GM23338 (cell line): ENCODE data around the gene UBASH3A. TPM values are rescaled to one million over a fixed set of nuclear protein-coding genes. Genes with fewer than 3 reads are reported as not detected.

Experiments used
- ATAC-seq: fragments of 200-7000 bp; cut with Tn5 transposase; 3 replicates; pipeline ENCODE4 v1.9.1; 2020
- DNase-seq: peaks from one replicate; pipeline ENCODE4 v3.0.0-alpha.2; 2015; ENCODE audit warnings: low spot score
- H2AFZ ChIP-seq: fragments of 200-600 bp; sonication (generic); 2 replicates; pipeline ENCODE4 v1.8.0; 2016; ENCODE audit warnings: antibody characterized with exemption, mild to moderate bottlenecking, moderate library complexity
- H3F3A ChIP-seq: fragments of 200-600 bp; sonication (generic); replicated peaks from 2 replicates; pipeline ENCODE4 v1.8.0; 2017; ENCODE audit warnings: antibody characterized with exemption, mixed run types, low read depth
- H3K27ac ChIP-seq: fragments of 200-600 bp; sonication (generic); 2 replicates; pipeline ENCODE4 v1.6.1; 2016; ENCODE audit warnings: low read depth
- H3K27me3 ChIP-seq: fragments of 200-600 bp; sonication (generic); 2 replicates; pipeline ENCODE4 v1.8.0; 2016; ENCODE audit warnings: mild to moderate bottlenecking, mixed run types, moderate library complexity; ENCODE audit not compliant: insufficient read depth
- H3K36me3 ChIP-seq: fragments of 200-600 bp; sonication (generic); 2 replicates; pipeline ENCODE4 v1.8.0; 2016; ENCODE audit warnings: mild to moderate bottlenecking; ENCODE audit not compliant: insufficient read depth
- H3K4me1 ChIP-seq: fragments of 200-600 bp; sonication (generic); 2 replicates; pipeline ENCODE4 v1.8.0; 2016; ENCODE audit warnings: mild to moderate bottlenecking, moderate library complexity; ENCODE audit not compliant: insufficient read depth
- H3K4me2 ChIP-seq: fragments of 200-600 bp; sonication (generic); 2 replicates; pipeline ENCODE4 v1.7.1; 2017; ENCODE audit warnings: mixed run types
- H3K4me3 ChIP-seq: fragments of 200-600 bp; sonication (generic); 2 replicates; pipeline ENCODE4 v1.6.1; 2016; ENCODE audit warnings: mixed run types
- H3K79me2 ChIP-seq: fragments of 200-600 bp; sonication (generic); replicated peaks from 2 replicates; pipeline ENCODE4 v1.8.0; 2017; ENCODE audit warnings: mild to moderate bottlenecking; ENCODE audit not compliant: insufficient read depth
- H3K9me2 ChIP-seq: fragments of 200-600 bp; sonication (generic); 2 replicates; pipeline ENCODE4 v1.8.0; 2017; ENCODE audit not compliant: insufficient read depth
- H4K20me1 ChIP-seq: fragments of 200-600 bp; sonication (generic); replicated peaks from 2 replicates; pipeline ENCODE4 v1.8.0; 2017; ENCODE audit warnings: mild to moderate bottlenecking; ENCODE audit not compliant: insufficient read depth
- H3K27ac Mint-ChIP-seq: 2 replicates; pipeline ENCODE4 v1.8.0; 2020; ENCODE audit warnings: inconsistent platforms, mild to moderate bottlenecking, moderate library complexity, mixed read lengths
- H3K27me3 Mint-ChIP-seq: 3 replicates; pipeline ENCODE4 v1.8.0; 2022; ENCODE audit warnings: low read depth, mild to moderate bottlenecking, moderate library complexity, mixed read lengths, inconsistent platforms; ENCODE audit not compliant: insufficient read depth, poor library complexity
- H3K36me3 Mint-ChIP-seq: 3 replicates; pipeline ENCODE4 v1.8.0; 2021; ENCODE audit warnings: low read depth, mild to moderate bottlenecking, inconsistent platforms, moderate library complexity, mixed read lengths
- H3K4me1 Mint-ChIP-seq: 3 replicates; pipeline ENCODE4 v1.8.0; 2020; ENCODE audit warnings: mild to moderate bottlenecking, inconsistent platforms, mixed read lengths
- H3K4me3 Mint-ChIP-seq: 3 replicates; pipeline ENCODE4 v1.8.0; 2021; ENCODE audit warnings: moderate library complexity, mild to moderate bottlenecking, inconsistent platforms, mixed read lengths
- H3K9me3 Mint-ChIP-seq: 3 replicates; pipeline ENCODE4 v1.8.0; 2020; ENCODE audit warnings: moderate library complexity, mild to moderate bottlenecking, inconsistent platforms, mixed read lengths
- EZH2 ChIP-seq: fragments of 200-600 bp; sonication (generic); IDR thresholded peaks from one replicate; pipeline ENCODE4 v1.8.0; 2017; ENCODE audit warnings: antibody characterized with exemption, mild to moderate bottlenecking, low read depth; ENCODE audit not compliant: unreplicated experiment
- NANOG ChIP-seq: IDR thresholded peaks from 2 replicates; pipeline ENCODE4 v1.6.1; 2016; ENCODE audit warnings: antibody characterized with exemption, borderline replicate concordance
- POLR2AphosphoS5 ChIP-seq: IDR thresholded peaks from 2 replicates; pipeline ENCODE4 v1.6.1; 2016; ENCODE audit warnings: antibody characterized with exemption, low read depth
- ZNF114 ChIP-seq: fragments of 250-450 bp; sonication (Bioruptor Pico); IDR thresholded peaks from 2 replicates; pipeline ENCODE4 v1.5.0; 2020; ENCODE audit warnings: mild to moderate bottlenecking, moderate library complexity
- ZNF331 ChIP-seq: fragments of 250-450 bp; sonication (Bioruptor Pico); IDR thresholded peaks from 2 replicates; pipeline ENCODE4 v1.5.0; 2020; ENCODE audit warnings: low read depth, mild to moderate bottlenecking, moderate library complexity
- polyA plus RNA-seq: library from polyadenylated mRNA; unstranded; fragments of >200 nt; fragmentation: Nextera tagmentation; extraction: Ambion mirVana; gene quantifications from 2 replicates; pipeline ENCODE4 v1.2.1, GENCODE V29; 2016
- total RNA-seq: library from RNA; depleted of rRNA; stranded (reverse); fragments of >200 nt; shearing (Covaris generic); gene quantifications from 2 replicates; pipeline ENCODE4 v1.2.3, GENCODE V29; 2014
- TF ChIP-seq, protein P1 (sequence below): fragments of 250-450 bp; sonication (Bioruptor Pico); IDR thresholded peaks from 2 replicates; pipeline ENCODE4 v1.5.0; 2020; ENCODE audit warnings: mild to moderate bottlenecking, moderate library complexity
- TF ChIP-seq, protein P2 (sequence below): IDR thresholded peaks from one replicate; pipeline ENCODE4 v1.6.1; 2018; ENCODE audit warnings: antibody characterized with exemption; ENCODE audit not compliant: unreplicated experiment
- TF ChIP-seq, protein P3 (sequence below), 2 experiments: fragments of 200-600 bp in 1 of 2; sonication (generic) in 1 of 2; conservative IDR thresholded peaks; 2 replicates each; pipeline versions ENCODE4 v1.5.1 to v1.6.1; 2016 to 2017; ENCODE audit warnings: antibody characterized with exemption in 2 of 2, low read depth in 2 of 2, mild to moderate bottlenecking in 2 of 2, moderate library complexity in 1 of 2

Gene UBASH3A
- total and polyA plus RNA-seq, 2 experiments from 2014 or later = not detected

DNA sequence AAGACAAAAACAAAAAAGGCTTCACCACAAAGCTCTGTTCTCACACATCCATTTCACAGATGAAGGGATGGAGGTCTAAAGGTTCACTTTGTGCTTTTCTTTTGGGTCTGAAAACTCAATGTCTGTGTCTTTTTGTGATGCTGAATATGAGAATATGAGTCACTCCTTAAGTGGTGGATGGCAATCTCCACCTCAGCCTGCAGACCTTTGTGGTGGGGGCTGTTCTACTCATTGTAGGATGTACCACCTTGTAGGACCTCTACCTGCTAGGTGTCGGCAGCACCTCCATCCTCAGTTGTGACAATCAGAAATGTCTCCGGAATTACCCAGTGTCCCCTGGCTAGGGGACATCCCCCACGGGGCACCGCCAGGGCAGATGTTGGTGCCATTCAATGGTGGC, 42.8 kb downstream of the UBASH3A start (continued):
- TF ChIP-seq, protein P1, sequence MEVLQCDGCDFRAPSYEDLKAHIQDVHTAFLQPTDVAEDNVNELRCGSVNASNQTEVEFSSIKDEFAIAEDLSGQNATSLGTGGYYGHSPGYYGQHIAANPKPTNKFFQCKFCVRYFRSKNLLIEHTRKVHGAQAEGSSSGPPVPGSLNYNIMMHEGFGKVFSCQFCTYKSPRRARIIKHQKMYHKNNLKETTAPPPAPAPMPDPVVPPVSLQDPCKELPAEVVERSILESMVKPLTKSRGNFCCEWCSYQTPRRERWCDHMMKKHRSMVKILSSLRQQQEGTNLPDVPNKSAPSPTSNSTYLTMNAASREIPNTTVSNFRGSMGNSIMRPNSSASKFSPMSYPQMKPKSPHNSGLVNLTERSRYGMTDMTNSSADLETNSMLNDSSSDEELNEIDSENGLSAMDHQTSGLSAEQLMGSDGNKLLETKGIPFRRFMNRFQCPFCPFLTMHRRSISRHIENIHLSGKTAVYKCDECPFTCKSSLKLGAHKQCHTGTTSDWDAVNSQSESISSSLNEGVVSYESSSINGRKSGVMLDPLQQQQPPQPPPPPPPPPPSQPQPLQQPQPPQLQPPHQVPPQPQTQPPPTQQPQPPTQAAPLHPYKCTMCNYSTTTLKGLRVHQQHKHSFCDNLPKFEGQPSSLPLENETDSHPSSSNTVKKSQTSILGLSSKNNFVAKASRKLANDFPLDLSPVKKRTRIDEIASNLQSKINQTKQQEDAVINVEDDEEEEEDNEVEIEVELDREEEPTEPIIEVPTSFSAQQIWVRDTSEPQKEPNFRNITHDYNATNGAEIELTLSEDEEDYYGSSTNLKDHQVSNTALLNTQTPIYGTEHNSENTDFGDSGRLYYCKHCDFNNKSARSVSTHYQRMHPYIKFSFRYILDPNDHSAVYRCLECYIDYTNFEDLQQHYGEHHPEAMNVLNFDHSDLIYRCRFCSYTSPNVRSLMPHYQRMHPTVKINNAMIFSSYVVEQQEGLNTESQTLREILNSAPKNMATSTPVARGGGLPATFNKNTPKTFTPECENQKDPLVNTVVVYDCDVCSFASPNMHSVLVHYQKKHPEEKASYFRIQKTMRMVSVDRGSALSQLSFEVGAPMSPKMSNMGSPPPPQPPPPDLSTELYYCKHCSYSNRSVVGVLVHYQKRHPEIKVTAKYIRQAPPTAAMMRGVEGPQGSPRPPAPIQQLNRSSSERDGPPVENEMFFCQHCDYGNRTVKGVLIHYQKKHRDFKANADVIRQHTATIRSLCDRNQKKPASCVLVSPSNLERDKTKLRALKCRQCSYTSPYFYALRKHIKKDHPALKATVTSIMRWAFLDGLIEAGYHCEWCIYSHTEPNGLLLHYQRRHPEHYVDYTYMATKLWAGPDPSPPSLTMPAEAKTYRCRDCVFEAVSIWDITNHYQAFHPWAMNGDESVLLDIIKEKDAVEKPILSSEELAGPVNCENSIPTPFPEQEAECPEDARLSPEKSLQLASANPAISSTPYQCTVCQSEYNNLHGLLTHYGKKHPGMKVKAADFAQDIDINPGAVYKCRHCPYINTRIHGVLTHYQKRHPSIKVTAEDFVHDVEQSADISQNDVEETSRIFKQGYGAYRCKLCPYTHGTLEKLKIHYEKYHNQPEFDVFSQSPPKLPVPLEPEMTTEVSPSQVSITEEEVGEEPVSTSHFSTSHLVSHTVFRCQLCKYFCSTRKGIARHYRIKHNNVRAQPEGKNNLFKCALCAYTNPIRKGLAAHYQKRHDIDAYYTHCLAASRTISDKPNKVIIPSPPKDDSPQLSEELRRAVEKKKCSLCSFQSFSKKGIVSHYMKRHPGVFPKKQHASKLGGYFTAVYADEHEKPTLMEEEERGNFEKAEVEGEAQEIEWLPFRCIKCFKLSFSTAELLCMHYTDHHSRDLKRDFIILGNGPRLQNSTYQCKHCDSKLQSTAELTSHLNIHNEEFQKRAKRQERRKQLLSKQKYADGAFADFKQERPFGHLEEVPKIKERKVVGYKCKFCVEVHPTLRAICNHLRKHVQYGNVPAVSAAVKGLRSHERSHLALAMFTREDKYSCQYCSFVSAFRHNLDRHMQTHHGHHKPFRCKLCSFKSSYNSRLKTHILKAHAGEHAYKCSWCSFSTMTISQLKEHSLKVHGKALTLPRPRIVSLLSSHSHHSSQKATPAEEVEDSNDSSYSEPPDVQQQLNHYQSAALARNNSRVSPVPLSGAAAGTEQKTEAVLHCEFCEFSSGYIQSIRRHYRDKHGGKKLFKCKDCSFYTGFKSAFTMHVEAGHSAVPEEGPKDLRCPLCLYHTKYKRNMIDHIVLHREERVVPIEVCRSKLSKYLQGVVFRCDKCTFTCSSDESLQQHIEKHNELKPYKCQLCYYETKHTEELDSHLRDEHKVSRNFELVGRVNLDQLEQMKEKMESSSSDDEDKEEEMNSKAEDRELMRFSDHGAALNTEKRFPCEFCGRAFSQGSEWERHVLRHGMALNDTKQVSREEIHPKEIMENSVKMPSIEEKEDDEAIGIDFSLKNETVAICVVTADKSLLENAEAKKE (CRISPR knock-in tag) = no peak
- TF ChIP-seq, protein P2, sequence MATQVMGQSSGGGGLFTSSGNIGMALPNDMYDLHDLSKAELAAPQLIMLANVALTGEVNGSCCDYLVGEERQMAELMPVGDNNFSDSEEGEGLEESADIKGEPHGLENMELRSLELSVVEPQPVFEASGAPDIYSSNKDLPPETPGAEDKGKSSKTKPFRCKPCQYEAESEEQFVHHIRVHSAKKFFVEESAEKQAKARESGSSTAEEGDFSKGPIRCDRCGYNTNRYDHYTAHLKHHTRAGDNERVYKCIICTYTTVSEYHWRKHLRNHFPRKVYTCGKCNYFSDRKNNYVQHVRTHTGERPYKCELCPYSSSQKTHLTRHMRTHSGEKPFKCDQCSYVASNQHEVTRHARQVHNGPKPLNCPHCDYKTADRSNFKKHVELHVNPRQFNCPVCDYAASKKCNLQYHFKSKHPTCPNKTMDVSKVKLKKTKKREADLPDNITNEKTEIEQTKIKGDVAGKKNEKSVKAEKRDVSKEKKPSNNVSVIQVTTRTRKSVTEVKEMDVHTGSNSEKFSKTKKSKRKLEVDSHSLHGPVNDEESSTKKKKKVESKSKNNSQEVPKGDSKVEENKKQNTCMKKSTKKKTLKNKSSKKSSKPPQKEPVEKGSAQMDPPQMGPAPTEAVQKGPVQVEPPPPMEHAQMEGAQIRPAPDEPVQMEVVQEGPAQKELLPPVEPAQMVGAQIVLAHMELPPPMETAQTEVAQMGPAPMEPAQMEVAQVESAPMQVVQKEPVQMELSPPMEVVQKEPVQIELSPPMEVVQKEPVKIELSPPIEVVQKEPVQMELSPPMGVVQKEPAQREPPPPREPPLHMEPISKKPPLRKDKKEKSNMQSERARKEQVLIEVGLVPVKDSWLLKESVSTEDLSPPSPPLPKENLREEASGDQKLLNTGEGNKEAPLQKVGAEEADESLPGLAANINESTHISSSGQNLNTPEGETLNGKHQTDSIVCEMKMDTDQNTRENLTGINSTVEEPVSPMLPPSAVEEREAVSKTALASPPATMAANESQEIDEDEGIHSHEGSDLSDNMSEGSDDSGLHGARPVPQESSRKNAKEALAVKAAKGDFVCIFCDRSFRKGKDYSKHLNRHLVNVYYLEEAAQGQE = no peak
- TF ChIP-seq ZNF114 (no peak), NANOG (no peak), POLR2AphosphoS5 (no peak), ZNF331 (no peak), EZH2 (no peak)

DNA sequence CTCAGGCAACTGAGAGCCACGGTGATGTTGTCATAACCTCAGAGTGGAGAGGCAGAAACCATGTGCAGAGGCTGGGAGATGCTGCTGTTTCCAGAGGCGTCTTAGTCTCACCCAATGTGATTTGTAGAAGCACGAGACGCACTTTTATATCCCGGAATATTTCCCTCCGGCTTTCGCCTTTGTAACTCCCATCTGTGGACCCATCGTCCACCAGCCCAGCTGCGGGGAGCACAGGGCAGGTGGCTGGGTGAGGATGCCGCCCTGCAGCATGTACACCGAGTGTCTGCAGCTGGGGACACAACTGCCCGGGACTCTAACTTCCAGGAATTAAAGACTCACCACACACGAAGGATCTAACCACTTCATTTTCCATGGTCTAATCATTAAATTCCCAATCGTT, 43.5 kb downstream of the UBASH3A start:
- no peaks in the 10 kb centered on the region for H3K36me3 Mint-ChIP-seq
- DNase-seq (no peak), ATAC-seq (no peak)
- H3K9me3 Mint-ChIP-seq = no peaks in the 10 kb centered on the region
- Histone ChIP-seq H3K36me3 (no peaks in the 10 kb centered on the region), H4K20me1 (no peaks in the 10 kb centered on the region), H3K9me2 (no peaks in the 10 kb centered on the region), H3K27ac (no peak overlapping the region), H3K79me2 (no peaks in the 10 kb centered on the region), H3K4me2 (no peak overlapping the region), H3K27me3 (no peaks in the 10 kb centered on the region), H2AFZ (no peak overlapping the region), H3F3A (no peaks in the 10 kb centered on the region), H3K4me3 (no peak overlapping the region), H3K4me1 (no peaks in the 10 kb centered on the region)
- no peak overlapping the region for H3K4me3 Mint-ChIP-seq
- H3K27me3 Mint-ChIP-seq = peaks cover 16% of the 10 kb centered on the region
- H3K4me1 Mint-ChIP-seq = peaks cover 13% of the 10 kb centered on the region
- no peak overlapping the region for H3K27ac Mint-ChIP-seq
- TF ChIP-seq, protein P3, sequence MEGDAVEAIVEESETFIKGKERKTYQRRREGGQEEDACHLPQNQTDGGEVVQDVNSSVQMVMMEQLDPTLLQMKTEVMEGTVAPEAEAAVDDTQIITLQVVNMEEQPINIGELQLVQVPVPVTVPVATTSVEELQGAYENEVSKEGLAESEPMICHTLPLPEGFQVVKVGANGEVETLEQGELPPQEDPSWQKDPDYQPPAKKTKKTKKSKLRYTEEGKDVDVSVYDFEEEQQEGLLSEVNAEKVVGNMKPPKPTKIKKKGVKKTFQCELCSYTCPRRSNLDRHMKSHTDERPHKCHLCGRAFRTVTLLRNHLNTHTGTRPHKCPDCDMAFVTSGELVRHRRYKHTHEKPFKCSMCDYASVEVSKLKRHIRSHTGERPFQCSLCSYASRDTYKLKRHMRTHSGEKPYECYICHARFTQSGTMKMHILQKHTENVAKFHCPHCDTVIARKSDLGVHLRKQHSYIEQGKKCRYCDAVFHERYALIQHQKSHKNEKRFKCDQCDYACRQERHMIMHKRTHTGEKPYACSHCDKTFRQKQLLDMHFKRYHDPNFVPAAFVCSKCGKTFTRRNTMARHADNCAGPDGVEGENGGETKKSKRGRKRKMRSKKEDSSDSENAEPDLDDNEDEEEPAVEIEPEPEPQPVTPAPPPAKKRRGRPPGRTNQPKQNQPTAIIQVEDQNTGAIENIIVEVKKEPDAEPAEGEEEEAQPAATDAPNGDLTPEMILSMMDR (conservative IDR thresholded peaks at IDR 0.05; ENCODE audit: low read depth in 2 of 2) = no peak
